Omental fat pad (tissue), 4 donors: Measurements from ENCODE around the gene CDK14. TPM values are rescaled to one million over a fixed set of nuclear protein-coding genes. Genes with fewer than 3 reads are reported as not detected.

Source experiments
- ATAC-seq: fragments of 150-250 bp; one replicate; pipeline ENCODE4 v1.9.1; 2016; ENCODE audit warnings: mild to moderate bottlenecking, moderate library complexity; ENCODE audit not compliant: low FRiP score
- DNase-seq: peaks from one replicate; pipeline ENCODE4 v3.0.0-alpha.2; 2019; ENCODE audit warnings: low spot score
- CTCF ChIP-seq, 3 donors: fragments of 450-650 bp; IDR thresholded peaks; one replicate each; pipeline ENCODE4 v1.5.1; 2016 to 2017; ENCODE audit warnings: antibody characterized with exemption in 3 of 3, mild to moderate bottlenecking in 3 of 3, moderate library complexity in 2 of 3
- total RNA-seq, 4 donors: library from RNA; depleted of rRNA; stranded (reverse); fragments of >200 nt; gene quantifications; one replicate each; pipeline ENCODE4 v1.1.0, GENCODE V29; 2016

The CDK14 gene
- total RNA-seq, 4 donors from 2014 or later, result 25.2 to 40.3 (median 30.8) TPM

- TF ChIP-seq CTCF (IDR thresholded peaks at IDR 0.05), result no peak
- DNase-seq (no peak), ATAC-seq (no peak)
Observed at GRCh38 chr7:90859521-90859920, 263.4 kb downstream of the CDK14 start.

GRCh38 chr7:90864088-90864487 is 268.0 kb downstream of the CDK14 start:
- ATAC-seq (no peak), DNase-seq (no peak)
- no peak for TF ChIP-seq CTCF (IDR thresholded peaks at IDR 0.05)

GRCh38 chr7:90869335-90869734 is 273.2 kb downstream of the CDK14 start:
- TF ChIP-seq CTCF (IDR thresholded peaks at IDR 0.05), result no peak
- no peak for DNase-seq
- ATAC-seq, result no peak

- no peak for TF ChIP-seq CTCF (IDR thresholded peaks at IDR 0.05)
- ATAC-seq, result no peak
- DNase-seq, result no peak
Observed at GRCh38 chr7:90876701-90877100, 280.6 kb downstream of the CDK14 start.

GRCh38 chr7:90877201-90877600 is 281.1 kb downstream of the CDK14 start:
- ATAC-seq, result no peak
- no peak for TF ChIP-seq CTCF (IDR thresholded peaks at IDR 0.05)
- DNase-seq, result no peak

- ATAC-seq (no peak), DNase-seq (no peak)
- no peak for TF ChIP-seq CTCF (IDR thresholded peaks at IDR 0.05)
Observed at GRCh38 chr7:90879924-90880323, 283.8 kb downstream of the CDK14 start.

GRCh38 chr7:90886416-90886815 is 290.3 kb downstream of the CDK14 start:
- DNase-seq, result no peak
- no peak for TF ChIP-seq CTCF (IDR thresholded peaks at IDR 0.05)
- no peak for ATAC-seq
